GM18520 (cell line): ENCODE data around the gene UFSP1.
"Not testable (repeated sequence)": the region's sequence is repeated elsewhere in the genome, so short reads cannot be mapped to it uniquely, and the experiment has no call there.

ENCODE experiments used
- ATAC-seq: cut with Tn5 transposase; IDR thresholded peaks from one replicate; pipeline ENCODE4 v1.9.1; 2021; ENCODE audit not compliant: unreplicated experiment

The UFSP1 gene

DNA sequence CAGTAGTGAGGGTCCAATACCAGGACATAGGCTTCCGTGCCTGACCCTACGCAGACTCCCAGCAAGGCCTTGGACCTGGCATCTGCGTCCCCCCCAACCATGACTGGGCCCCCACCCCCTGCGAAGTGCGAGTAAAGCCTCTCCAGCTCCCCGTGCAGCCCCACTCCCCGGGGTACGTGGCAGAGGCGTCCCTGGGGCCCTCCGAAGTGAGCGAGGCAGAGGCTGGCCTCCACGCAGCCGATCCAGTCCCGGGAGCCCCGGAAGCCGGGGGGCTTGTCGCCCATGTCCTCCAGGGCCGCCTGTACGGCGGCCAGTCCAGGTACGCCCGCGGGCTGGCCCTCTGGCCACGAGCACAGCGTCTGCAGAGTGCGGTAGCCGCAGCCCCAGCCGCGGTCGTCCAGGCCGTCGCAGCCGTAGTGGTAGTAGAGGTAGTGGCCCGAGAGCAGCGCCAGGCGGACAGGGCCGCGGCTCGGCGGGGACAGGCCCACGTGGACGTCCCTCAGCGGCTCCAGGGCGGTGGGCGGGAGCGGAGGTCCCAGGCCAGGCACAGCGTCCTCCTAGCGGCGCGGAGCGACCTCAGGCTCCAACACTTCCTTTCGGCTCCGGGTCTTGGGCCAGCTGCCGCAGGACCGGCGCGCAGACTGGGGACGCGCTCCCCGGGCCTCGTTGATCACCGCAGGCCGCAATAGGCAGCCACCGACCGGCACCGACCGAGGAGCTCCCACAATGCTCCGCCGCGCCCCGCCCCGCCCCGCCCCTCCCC, at the start of gene UFSP1:
TSS of gene UFSP1 (minus strand) at position 728 of the 763 bp plus-strand sequence. CDS start at position 284, 444 bp downstream.
- ATAC-seq = peak; percentile 25

DNA sequence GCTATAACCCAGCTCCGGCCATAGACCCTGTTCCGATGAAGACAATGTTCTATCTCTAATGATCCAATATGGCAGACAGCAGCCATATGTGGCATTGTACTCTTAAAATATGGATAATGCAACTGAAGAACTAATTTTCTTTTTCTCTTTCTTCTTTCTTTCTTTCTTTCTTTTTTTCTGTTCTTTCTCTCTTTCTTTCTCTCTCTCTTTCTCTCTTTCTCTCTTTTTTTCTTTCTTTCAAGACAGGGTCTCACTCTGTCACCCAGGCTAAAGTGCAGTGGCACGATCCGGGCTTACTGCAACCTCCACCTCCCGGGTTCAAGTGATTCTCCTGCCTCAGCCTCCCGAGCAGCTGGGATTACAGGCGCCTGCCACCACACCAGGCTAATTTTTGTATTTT, 46.7 kb upstream of the UFSP1 start:
- not testable (repeated sequence) for ATAC-seq

- ATAC-seq = not testable (repeated sequence)
These were observed 45.9 kb upstream of the UFSP1 start for GRCh38 chr7:100935381-100935780.

DNA sequence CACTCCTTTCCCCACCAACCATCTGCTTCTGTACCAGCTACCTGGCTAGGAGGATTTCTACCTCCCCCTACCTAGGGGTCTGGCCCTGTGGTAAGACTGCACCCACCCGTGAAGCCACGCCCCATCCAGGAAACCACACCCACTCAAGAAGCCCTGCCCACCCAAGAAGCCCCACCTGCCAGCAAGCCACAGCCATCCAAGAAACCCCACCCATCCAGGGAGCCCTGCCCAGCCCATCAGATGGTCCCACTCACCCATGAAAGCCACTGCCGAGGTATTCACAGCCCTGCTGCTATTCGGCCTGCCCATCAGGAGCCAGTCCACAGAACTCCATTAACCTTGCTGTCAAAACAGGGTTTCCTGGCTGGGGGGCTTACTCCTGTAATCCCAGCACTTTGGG, 44.2 kb upstream of the UFSP1 start:
- no peak for ATAC-seq

GRCh38 chr7:100929808-100930174, 40.3 kb upstream of the UFSP1 start:
- no peak for ATAC-seq

- not testable (repeated sequence) for ATAC-seq
These were observed 34.1 kb upstream of the UFSP1 start for GRCh38 chr7:100923616-100924015.

DNA sequence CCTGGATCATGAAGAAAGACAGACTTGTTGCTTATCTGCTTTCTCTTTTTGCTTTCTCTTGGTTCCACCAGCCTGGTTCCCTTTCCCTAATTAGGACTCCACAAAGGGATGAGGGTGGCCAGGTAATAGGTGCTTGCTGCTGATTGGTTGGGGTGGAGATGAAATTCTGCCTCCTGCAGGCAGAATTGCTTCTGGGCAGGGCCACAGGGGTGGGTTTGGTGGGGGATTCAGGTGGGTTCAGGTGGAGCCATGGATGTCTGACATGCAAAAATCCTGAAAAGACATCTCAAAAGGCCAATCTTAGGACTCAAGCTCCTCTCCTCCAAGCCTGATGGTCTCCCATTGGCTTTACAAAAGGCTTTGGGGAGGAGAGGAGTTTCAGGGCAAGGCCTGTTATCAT, 31.5 kb upstream of the UFSP1 start:
- no peak for ATAC-seq

DNA sequence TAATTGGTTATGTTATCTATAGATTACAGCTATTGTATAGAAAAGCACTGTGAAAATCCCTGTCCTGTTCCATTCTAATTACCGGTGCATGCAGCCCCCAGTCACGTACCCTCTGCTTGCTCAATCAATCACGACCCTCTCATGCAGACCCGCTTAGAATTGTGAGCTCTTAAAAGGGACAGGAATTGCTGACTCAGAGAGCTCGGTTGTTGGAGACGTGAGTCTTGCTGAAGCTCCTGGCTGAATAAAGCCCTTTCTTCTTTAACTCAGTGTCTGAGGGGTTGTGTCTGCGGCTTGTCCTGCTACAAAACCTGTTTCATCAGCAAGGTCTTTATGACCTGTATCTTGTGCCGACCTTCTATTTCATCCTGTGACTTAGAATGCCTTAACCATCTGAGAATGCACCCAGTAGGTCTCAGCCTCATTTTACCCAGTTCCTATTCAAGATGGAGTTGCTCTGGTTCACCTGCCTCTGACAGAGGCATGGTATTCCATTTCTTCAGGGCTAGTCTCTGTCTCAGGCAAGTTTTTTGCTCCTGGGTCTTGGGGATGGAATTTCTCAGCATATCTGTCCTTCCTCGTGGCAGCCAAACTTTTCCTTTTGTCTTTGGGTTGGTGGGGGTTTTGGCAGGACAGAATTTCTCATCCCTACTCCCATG, 30.4 kb upstream of the UFSP1 start:
- ATAC-seq = not testable (repeated sequence)

DNA sequence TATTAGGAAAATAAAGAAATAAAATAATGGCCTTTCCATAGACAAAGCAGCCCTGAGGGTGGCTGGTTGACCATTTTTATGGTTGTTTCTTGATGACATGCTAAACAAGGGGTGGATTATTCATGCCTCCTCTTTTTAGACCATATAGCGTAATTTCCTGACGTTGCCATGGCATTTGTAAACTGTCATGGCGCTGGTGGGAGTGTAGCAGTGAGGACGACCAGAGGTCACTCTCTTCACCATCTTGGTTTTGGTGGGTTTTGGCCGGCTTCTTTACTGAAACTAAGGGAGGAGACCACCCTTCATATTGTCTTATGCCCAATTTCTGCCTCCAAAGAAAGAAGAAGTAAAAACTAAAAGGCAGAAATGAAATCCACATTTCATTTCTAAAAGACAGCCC, 29.8 kb upstream of the UFSP1 start:
- ATAC-seq = not testable (repeated sequence)

DNA sequence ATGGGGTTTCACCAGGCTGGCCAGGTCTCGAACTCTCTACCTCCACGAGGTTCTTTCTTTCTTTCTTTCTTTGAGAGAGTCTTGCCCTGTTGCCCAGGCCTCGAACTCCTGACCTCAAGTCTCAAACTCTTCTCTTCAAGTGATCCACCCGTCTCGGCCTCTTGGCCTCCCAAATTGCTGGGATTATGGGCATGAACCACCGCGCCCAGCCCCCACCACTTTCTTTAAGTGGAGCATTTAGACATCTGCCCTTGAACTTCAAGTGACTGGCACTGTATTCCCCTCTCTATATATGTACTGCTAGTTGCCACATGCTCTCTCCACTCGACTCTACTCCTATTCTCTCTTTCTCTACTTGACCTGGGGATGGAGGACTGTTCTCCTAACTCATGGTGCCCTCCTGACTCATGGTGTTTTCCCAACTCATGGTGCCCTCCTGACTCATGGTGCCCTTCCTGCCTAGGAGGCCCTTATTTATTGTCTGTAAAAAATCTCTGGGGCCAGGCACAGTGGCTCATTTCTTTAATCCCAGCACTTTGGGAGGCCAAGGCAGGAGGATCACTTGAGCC, 25.4 kb upstream of the UFSP1 start:
- ATAC-seq = no peak

GRCh38 chr7:100914208-100914878, 24.8 kb upstream of the UFSP1 start:
- no peak for ATAC-seq

DNA sequence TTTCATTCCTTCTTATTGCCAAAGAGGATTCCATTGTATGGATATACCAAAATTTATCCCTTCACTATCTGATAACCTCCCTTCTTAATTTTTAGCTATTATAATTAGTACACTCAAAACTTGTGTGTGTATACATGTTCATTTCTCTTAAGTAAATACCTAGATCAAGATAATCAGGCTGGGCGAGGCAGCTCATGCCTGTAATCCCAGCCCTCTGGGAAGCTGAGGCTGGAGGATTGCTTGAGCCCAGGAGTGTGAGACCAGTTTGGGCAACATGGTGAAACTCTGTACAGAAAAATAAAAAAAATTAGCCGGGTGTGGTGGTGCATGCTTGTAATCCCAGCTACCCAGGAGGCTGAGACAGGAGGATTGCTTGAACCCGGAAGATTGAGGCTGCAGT, 22.0 kb upstream of the UFSP1 start:
- no peak for ATAC-seq

DNA sequence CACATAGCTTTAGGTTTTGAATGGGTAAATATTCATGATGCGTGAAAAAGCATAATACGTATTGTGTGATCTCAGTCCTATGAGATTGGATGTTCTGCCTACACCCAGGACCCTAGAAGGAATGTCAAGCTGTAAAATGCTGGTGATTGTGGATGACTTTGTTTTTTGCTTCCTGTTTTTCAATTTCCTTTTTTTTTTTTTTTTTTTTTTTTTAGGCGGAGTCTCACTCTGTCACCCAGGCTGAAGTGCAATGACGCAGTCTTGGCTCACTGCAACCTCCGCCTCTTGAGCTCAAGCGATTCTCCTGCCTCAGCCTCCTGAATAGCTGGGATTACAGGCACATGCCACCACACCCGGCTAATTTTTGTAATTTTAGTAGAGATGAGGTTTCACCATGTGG, 20.9 kb upstream of the UFSP1 start:
- ATAC-seq = not testable (repeated sequence)

GRCh38 chr7:100908512-100908911, 19.0 kb upstream of the UFSP1 start:
- no peak for ATAC-seq

- ATAC-seq = no peak
These were observed 13.1 kb upstream of the UFSP1 start for GRCh38 chr7:100902638-100903037.

GRCh38 chr7:100901921-100902332, 12.4 kb upstream of the UFSP1 start:
- no peak for ATAC-seq

GRCh38 chr7:100900978-100901377, 11.5 kb upstream of the UFSP1 start:
- ATAC-seq = no peak

DNA sequence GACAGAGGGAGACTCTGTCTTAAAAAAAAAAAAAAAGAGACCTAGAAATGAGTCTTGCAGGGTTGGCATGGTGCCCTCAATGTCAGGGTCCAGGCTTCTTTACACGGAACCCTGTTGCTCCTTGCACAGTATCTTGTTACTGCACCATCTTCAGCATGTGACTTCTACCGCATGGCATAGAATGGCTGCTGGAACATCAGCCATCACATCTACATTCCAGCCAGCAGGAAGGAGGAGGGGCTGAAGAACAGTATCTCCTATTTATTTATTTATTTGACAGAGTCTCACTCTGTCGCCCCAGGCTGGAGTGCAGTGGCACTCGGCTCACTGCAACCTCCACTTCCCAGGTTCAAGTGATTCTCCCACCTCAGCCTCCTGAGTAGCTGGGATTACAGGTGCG, 9.9 kb upstream of the UFSP1 start:
- ATAC-seq = no peak

DNA sequence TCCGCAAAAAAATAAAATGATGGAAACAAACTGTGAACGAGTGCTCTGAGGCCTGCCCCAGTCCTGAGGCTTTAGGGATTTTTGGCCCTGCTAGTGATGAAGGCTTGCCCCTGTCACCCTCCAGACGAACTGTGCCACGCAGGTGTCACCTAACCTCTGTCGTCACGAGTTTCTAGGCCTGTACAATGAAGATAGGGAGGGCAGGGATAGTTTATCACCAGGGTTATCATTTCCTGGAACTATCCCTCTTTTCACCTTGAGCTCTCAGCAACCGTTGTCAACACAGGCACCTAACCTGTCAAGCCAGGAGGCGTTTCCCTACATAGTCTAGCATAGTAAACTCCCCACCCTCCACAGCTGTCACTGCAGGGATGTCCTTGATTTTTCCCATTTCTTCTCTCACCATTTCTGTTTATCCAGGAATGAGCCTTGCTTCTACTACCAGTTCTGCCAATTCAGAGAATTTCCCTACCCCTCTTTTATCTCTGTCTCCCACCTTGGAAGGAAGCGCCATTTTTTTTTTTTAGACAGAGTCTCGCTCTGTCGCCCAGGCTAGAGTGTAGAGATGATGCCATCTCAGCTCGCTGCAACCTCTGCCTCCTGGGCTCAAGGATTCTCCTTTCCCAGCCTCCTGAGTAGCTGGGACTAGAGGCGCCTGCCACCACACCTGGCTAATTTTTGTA, 8.4 kb upstream of the UFSP1 start:
- ATAC-seq = no peak

GRCh38 chr7:100896732-100897608, 7.5 kb upstream of the UFSP1 start:
- ATAC-seq = no peak
